HEK293 (cell line): Measurements from ENCODE around the gene FOXP1.
A peak's percentile ranks its signal among the peaks of the same experiment; 100 is the strongest.

Experiments
- CTCF ChIA-PET: fragments of 350-600 bp; formaldehyde crosslinking; extraction: SDS; loops from one replicate; lab custom pipeline; 2021; ENCODE audit warnings: antibody characterized with exemption; lab: Yijun Ruan, JAX
- POLR2A ChIA-PET: fragments of 300-600 bp; formaldehyde crosslinking; extraction: SDS; loops from one replicate; lab custom pipeline; 2020; ENCODE audit warnings: antibody characterized with exemption, inconsistent platforms; lab: Yijun Ruan, JAX
- H3K27ac ChIP-seq: fragments of 200-500 bp; sonication (Bioruptor generic); 2 replicates; pipeline ENCODE4 v1.5.1; 2014; ENCODE audit warnings: low read depth, low read length, control low read depth, inconsistent platforms; ENCODE audit errors: extremely low read depth
- H3K36me3 ChIP-seq, 2 experiments: fragments of 200-500 bp in 1 of 2; sonication (Bioruptor generic) in 1 of 2; 1 replicate in 1 of 2; 2 replicates in 1 of 2; pipeline ENCODE4 v1.5.1; 2014 to 2017; ENCODE audit warnings: inconsistent platforms in 2 of 2, low read length in 2 of 2; ENCODE audit not compliant: control insufficient read depth in 2 of 2, insufficient read depth in 1 of 2
- H3K4me1 ChIP-seq: fragments of 200-500 bp; sonication (Bioruptor generic); 2 replicates; pipeline ENCODE4 v1.5.1; 2014; ENCODE audit warnings: mild to moderate bottlenecking, low read length, inconsistent platforms; ENCODE audit not compliant: control insufficient read depth, insufficient read depth
- H3K4me3 ChIP-seq: 2 replicates; pipeline ENCODE4 v1.5.1; 2011; ENCODE audit warnings: low read depth, mild to moderate bottlenecking, control low read depth, low read length, moderate library complexity
- H3K9me3 ChIP-seq: fragments of 200-500 bp; sonication (Bioruptor generic); 2 replicates; pipeline ENCODE4 v1.5.1; 2014; ENCODE audit warnings: low read depth, low read length, inconsistent platforms; ENCODE audit not compliant: control insufficient read depth, insufficient read depth
- AEBP2 ChIP-seq: fragments of 450-650 bp; formaldehyde crosslinking; IDR thresholded peaks from 2 replicates; pipeline ENCODE4 v1.5.1; 2016; ENCODE audit warnings: missing biosample characterization, missing genetic modification characterization, borderline replicate concordance
- KLF1 ChIP-seq: fragments of 450-650 bp; formaldehyde crosslinking; IDR thresholded peaks from 2 replicates; pipeline ENCODE4 v1.5.1; 2016; ENCODE audit warnings: missing biosample characterization, missing genetic modification characterization
- MEIS1 ChIP-seq: sonication (generic); formaldehyde crosslinking; IDR thresholded peaks from 2 replicates; pipeline ENCODE4 v1.8.1; 2022; ENCODE audit warnings: missing genetic modification reagents, mild to moderate bottlenecking, borderline replicate concordance
- PRDM1 ChIP-seq: fragments of 450-650 bp; formaldehyde crosslinking; IDR thresholded peaks from 2 replicates; pipeline ENCODE4; 2016; ENCODE audit warnings: missing biosample characterization, missing genetic modification characterization
- YY1 ChIP-seq: fragments of 450-650 bp; formaldehyde crosslinking; IDR thresholded peaks from 2 replicates; pipeline ENCODE4 v1.5.1; 2018; ENCODE audit warnings: missing biosample characterization, missing genetic modification characterization
- ZBTB44 ChIP-seq: fragments of 450-650 bp; IDR thresholded peaks from 2 replicates; pipeline ENCODE4 v1.5.1; 2018; ENCODE audit warnings: missing biosample characterization, mild to moderate bottlenecking, missing genetic modification characterization
- ZBTB49 ChIP-seq: fragments of 450-650 bp; formaldehyde crosslinking; IDR thresholded peaks from 2 replicates; pipeline ENCODE4 v1.5.1; 2016; ENCODE audit warnings: missing biosample characterization, missing genetic modification characterization, low read depth
- ZEB2 ChIP-seq: fragments of 450-650 bp; formaldehyde crosslinking; IDR thresholded peaks from 2 replicates; pipeline ENCODE4 v1.5.1; 2016; ENCODE audit warnings: missing biosample characterization, missing genetic modification characterization
- ZFP37 ChIP-seq: fragments of 450-650 bp; formaldehyde crosslinking; IDR thresholded peaks from 2 replicates; pipeline ENCODE4 v1.5.1; 2016; ENCODE audit warnings: missing biosample characterization, missing genetic modification characterization
- ZNF146 ChIP-seq: fragments of 450-650 bp; formaldehyde crosslinking; IDR thresholded peaks from 2 replicates; pipeline ENCODE4 v1.5.1; 2016; ENCODE audit warnings: missing biosample characterization, missing genetic modification characterization
- ZNF175 ChIP-seq: fragments of 450-650 bp; formaldehyde crosslinking; IDR thresholded peaks from 2 replicates; pipeline ENCODE4 v1.5.1; 2016; ENCODE audit warnings: missing biosample characterization, missing genetic modification characterization
- ZNF26 ChIP-seq: fragments of 450-650 bp; formaldehyde crosslinking; IDR thresholded peaks from 2 replicates; pipeline ENCODE4 v1.5.1; 2016; ENCODE audit warnings: missing biosample characterization, missing genetic modification characterization
- ZNF302 ChIP-seq: fragments of 450-650 bp; formaldehyde crosslinking; IDR thresholded peaks from 2 replicates; pipeline ENCODE4 v1.5.1; 2016; ENCODE audit warnings: missing biosample characterization, missing genetic modification characterization, low read depth
- ZNF362 ChIP-seq: fragments of 450-650 bp; formaldehyde crosslinking; IDR thresholded peaks from 2 replicates; pipeline ENCODE4 v1.5.1; 2016; ENCODE audit warnings: missing biosample characterization, missing genetic modification characterization
- ZNF518A ChIP-seq: fragments of 450-650 bp; formaldehyde crosslinking; conservative IDR thresholded peaks from 2 replicates; pipeline ENCODE4 v1.5.1; 2016; ENCODE audit warnings: low read depth, missing biosample characterization, missing genetic modification characterization
- ZNF660 ChIP-seq: fragments of 450-650 bp; IDR thresholded peaks from 2 replicates; pipeline ENCODE4 v1.5.1; 2018; ENCODE audit warnings: missing biosample characterization, mild to moderate bottlenecking, missing genetic modification characterization
- ZNF747 ChIP-seq: fragments of 450-650 bp; formaldehyde crosslinking; IDR thresholded peaks from 2 replicates; pipeline ENCODE4 v1.5.1; 2016; ENCODE audit warnings: missing biosample characterization, missing genetic modification characterization
- ZNF76 ChIP-seq: fragments of 450-650 bp; formaldehyde crosslinking; IDR thresholded peaks from 2 replicates; pipeline ENCODE4; 2016; ENCODE audit warnings: low read depth, missing biosample characterization, missing genetic modification characterization, borderline replicate concordance
- ZSCAN5A ChIP-seq: fragments of 450-650 bp; formaldehyde crosslinking; IDR thresholded peaks from 2 replicates; pipeline ENCODE4 v1.5.1; 2016; ENCODE audit warnings: missing biosample characterization, missing genetic modification characterization

The FOXP1 gene

GRCh38 chr3:71450162-71450561 lies 133.4 kb downstream of the FOXP1 start (continued):
- TF ChIP-seq ZBTB49 (no peak), MEIS1 (CRISPR knock-in tag) (no peak)
- TF ChIP-seq, all 188 proteins: peak for 0

GRCh38 chr3:71447803-71448202 lies 135.7 kb downstream of the FOXP1 start:
- no peak overlapping the region for H3K27ac ChIP-seq
- H3K4me3 ChIP-seq: no peak overlapping the region
- TF ChIP-seq ZNF518A (tag by site-specific recombination) (no peak), ZFP37 (tag by site-specific recombination) (no peak), ZNF302 (no peak), ZNF660 (0 out of 2 replicates have a peak, but pooled peaks have one; percentile 41)
- H3K4me1 ChIP-seq: no peaks in the 10 kb centered on the region
- ChIA-PET CTCF (no interaction called here), POLR2A (no interaction called here)
- H3K36me3 ChIP-seq: no peaks in the 10 kb centered on the region
- no peaks in the 10 kb centered on the region for H3K9me3 ChIP-seq

GRCh38 chr3:71447197-71447596 lies 136.3 kb downstream of the FOXP1 start:
- CTCF ChIA-PET: no interaction called here
- no peak overlapping the region for H3K4me3 ChIP-seq
- H3K36me3 ChIP-seq: no peaks in the 10 kb centered on the region
- no peaks in the 10 kb centered on the region for H3K4me1 ChIP-seq
- no peaks in the 10 kb centered on the region for H3K9me3 ChIP-seq
- no peak overlapping the region for H3K27ac ChIP-seq
- POLR2A ChIA-PET: no interaction called here
- TF ChIP-seq KLF1 (tag by site-specific recombination) (no peak), PRDM1 (no peak), YY1 (tag by site-specific recombination) (no peak), ZNF747 (no peak), ZEB2 (tag by site-specific recombination) (no peak), ZNF76 (tag by site-specific recombination) (no peak), ZSCAN5A (tag by site-specific recombination) (no peak), ZBTB44 (no peak), ZNF26 (tag by site-specific recombination) (no peak), ZNF175 (no peak), ZNF362 (tag by site-specific recombination) (no peak), ZNF146 (tag by site-specific recombination) (no peak), AEBP2 (tag by site-specific recombination) (no peak)
